IMR-90 (cell line): Measurements from ENCODE around the gene ACOT12. TPM values are rescaled to one million over a fixed set of nuclear protein-coding genes. Genes with fewer than 3 reads are reported as not detected.

Experiments used
- ATAC-seq: fragments of 200-7000 bp; cut with Tn5 transposase; 2 replicates; pipeline ENCODE4 v1.9.1; 2020; ENCODE audit warnings: low read depth, mild to moderate bottlenecking, moderate library complexity
- BruUV-seq: library from RNA; stranded (reverse); fragments of 400-500 nt; replicated peaks from 2 replicates; lab custom pipeline; 2021; lab: Mats Ljungman, UMichigan
- CTCF ChIA-PET: fragments of 300-600 bp; formaldehyde crosslinking; extraction: SDS; loops from one replicate; lab custom pipeline; 2021; ENCODE audit warnings: antibody characterized with exemption; lab: Yijun Ruan, JAX
- POLR2A ChIA-PET: fragments of 300-600 bp; sonication (Branson Sonifier 250); formaldehyde crosslinking; loops from one replicate; lab custom pipeline; 2022; ENCODE audit warnings: antibody characterized with exemption; ENCODE audit not compliant: unreplicated experiment; lab: Charles Lee
- DNase-seq: peaks from one replicate; pipeline ENCODE4 v3.0.0; 2013
- H2AFZ ChIP-seq: replicated peaks from 2 replicates; pipeline ENCODE3; 2013; ENCODE audit warnings: low read length, mild to moderate bottlenecking; ENCODE audit not compliant: poor library complexity
- H2AK5ac ChIP-seq: 2 replicates; pipeline ENCODE4 v1.6.1; 2013; ENCODE audit warnings: low read depth, low read length, inconsistent platforms
- H2AK9ac ChIP-seq: replicated peaks from 2 replicates; pipeline ENCODE3; 2013; ENCODE audit warnings: mild to moderate bottlenecking, low read depth, low read length, moderate library complexity; ENCODE audit not compliant: poor library complexity
- H2BK120ac ChIP-seq: 2 replicates; pipeline ENCODE4 v1.6.1; 2013; ENCODE audit warnings: low read depth, low read length, inconsistent platforms
- H2BK15ac ChIP-seq: 3 replicates; pipeline ENCODE4 v1.6.1; 2013; ENCODE audit warnings: low read depth, low read length, inconsistent platforms
- H2BK20ac ChIP-seq: 2 replicates; pipeline ENCODE4 v1.6.1; 2013; ENCODE audit warnings: low read depth, mild to moderate bottlenecking, inconsistent platforms, low read length, moderate library complexity
- H2BK5ac ChIP-seq: 2 replicates; pipeline ENCODE4 v1.6.1; 2013; ENCODE audit warnings: mild to moderate bottlenecking, low read depth, low read length, inconsistent platforms; ENCODE audit not compliant: poor library complexity, severe bottlenecking
- H3K14ac ChIP-seq: replicated peaks from 2 replicates; pipeline ENCODE4 v1.6.1; 2013; ENCODE audit warnings: low read depth, low read length, inconsistent platforms
- H3K18ac ChIP-seq: 2 replicates; pipeline ENCODE4 v1.6.1; 2013; ENCODE audit warnings: low read depth, low read length, control low read depth
- H3K23ac ChIP-seq: 2 replicates; pipeline ENCODE4 v1.6.1; 2013; ENCODE audit warnings: low read depth, low read length, inconsistent platforms
- H3K27ac ChIP-seq: 2 replicates; pipeline ENCODE4 v1.5.1; 2013; ENCODE audit warnings: mild to moderate bottlenecking, control low read depth, low read length; ENCODE audit not compliant: insufficient read depth
- H3K27me3 ChIP-seq: 2 replicates; pipeline ENCODE4 v1.6.1; 2013; ENCODE audit warnings: low read length; ENCODE audit not compliant: control insufficient read depth, insufficient read depth
- H3K36me3 ChIP-seq: 2 replicates; pipeline ENCODE4 v1.6.1; 2013; ENCODE audit warnings: low read length, mixed read lengths; ENCODE audit not compliant: control insufficient read depth, insufficient read depth
- H3K4ac ChIP-seq: 2 replicates; pipeline ENCODE4 v1.6.1; 2013; ENCODE audit warnings: low read depth, low read length, inconsistent platforms
- H3K4me1 ChIP-seq: 2 replicates; pipeline ENCODE4 v1.6.1; 2013; ENCODE audit warnings: low read length, mixed read lengths; ENCODE audit not compliant: control insufficient read depth, insufficient read depth
- H3K4me2 ChIP-seq: 2 replicates; pipeline ENCODE4 v1.6.1; 2013; ENCODE audit warnings: low read depth, mild to moderate bottlenecking, control low read depth, low read length, moderate library complexity
- H3K4me3 ChIP-seq: 2 replicates; pipeline ENCODE4 v1.5.1; 2013; ENCODE audit warnings: low read depth, mild to moderate bottlenecking, control low read depth, low read length, moderate library complexity; ENCODE audit not compliant: insufficient read depth
- H3K56ac ChIP-seq: 2 replicates; pipeline ENCODE4 v1.6.1; 2013; ENCODE audit warnings: low read length, inconsistent platforms; ENCODE audit not compliant: insufficient read depth; ENCODE audit errors: extremely low read depth
- H3K79me1 ChIP-seq, 2 experiments: 2 replicates each; pipeline ENCODE4 v1.6.1; 2013; ENCODE audit warnings: low read length in 2 of 2, inconsistent platforms in 1 of 2, low read depth in 1 of 2
- H3K9ac ChIP-seq: 2 replicates; pipeline ENCODE4 v1.6.1; 2013; ENCODE audit warnings: low read depth, low read length, control low read depth
- H3K9me1 ChIP-seq: 2 replicates; pipeline ENCODE4 v1.6.1; 2013; ENCODE audit warnings: low read length, inconsistent platforms; ENCODE audit not compliant: insufficient read depth
- H3K9me3 ChIP-seq: 2 replicates; pipeline ENCODE4 v1.6.1; 2013; ENCODE audit warnings: low read length; ENCODE audit not compliant: control insufficient read depth, insufficient read depth
- H4K20me1 ChIP-seq: 2 replicates; pipeline ENCODE4 v1.6.1; 2013; ENCODE audit warnings: low read length, inconsistent platforms; ENCODE audit not compliant: insufficient read depth
- H4K5ac ChIP-seq: 2 replicates; pipeline ENCODE4 v1.6.1; 2013; ENCODE audit warnings: mild to moderate bottlenecking, low read depth, low read length, control low read depth
- H4K8ac ChIP-seq, 2 experiments: 2 replicates each; pipeline ENCODE4 v1.6.1; 2013; ENCODE audit warnings: low read depth in 2 of 2, low read length in 2 of 2, control low read depth in 1 of 2, inconsistent platforms in 1 of 2
- H4K91ac ChIP-seq: 2 replicates; pipeline ENCODE4 v1.6.1; 2013; ENCODE audit warnings: low read depth, low read length, inconsistent platforms; ENCODE audit not compliant: insufficient read depth
- BHLHE40 ChIP-seq: fragments of 150-350 bp; IDR thresholded peaks from 2 replicates; pipeline ENCODE4 v1.6.1; 2016; ENCODE audit warnings: mild to moderate bottlenecking, low read depth, low read length
- CEBPB ChIP-seq: IDR thresholded peaks from 2 replicates; pipeline ENCODE4 v1.6.1; 2012; ENCODE audit warnings: low read depth, low read length, improper control_type of control experiment
- CHD1 ChIP-seq: IDR thresholded peaks from 2 replicates; pipeline ENCODE4 v1.6.1; 2012; ENCODE audit warnings: low read depth, low read length, improper control_type of control experiment
- CTCF ChIP-seq: conservative IDR thresholded peaks from 2 replicates; pipeline ENCODE4 v1.5.1; 2012; ENCODE audit warnings: mild to moderate bottlenecking, low read depth, low read length, improper control_type of control experiment
- MAFK ChIP-seq: IDR thresholded peaks from 2 replicates; pipeline ENCODE4 v1.6.1; 2012; ENCODE audit warnings: low read depth, low read length, improper control_type of control experiment
- MAZ ChIP-seq: IDR thresholded peaks from 2 replicates; pipeline ENCODE4 v1.6.1; 2012; ENCODE audit warnings: low read depth, mild to moderate bottlenecking, low read length, improper control_type of control experiment, moderate library complexity, borderline replicate concordance
- MXI1 ChIP-seq: IDR thresholded peaks from 2 replicates; pipeline ENCODE4 v1.6.1; 2012; ENCODE audit warnings: low read depth, mild to moderate bottlenecking, low read length, moderate library complexity, borderline replicate concordance
- NFE2L2 ChIP-seq: fragments of 150-350 bp; IDR thresholded peaks from 2 replicates; pipeline ENCODE4 v1.6.1; 2016; ENCODE audit warnings: low read depth, mild to moderate bottlenecking, low read length
- POLR2A ChIP-seq: IDR thresholded peaks from 2 replicates; pipeline ENCODE4 v1.6.1; 2012; ENCODE audit warnings: mild to moderate bottlenecking, low read depth, low read length
- RAD21 ChIP-seq: IDR thresholded peaks from 2 replicates; pipeline ENCODE4 v1.6.1; 2012; ENCODE audit warnings: low read length, improper control_type of control experiment
- RCOR1 ChIP-seq: IDR thresholded peaks from 2 replicates; pipeline ENCODE4 v1.6.1; 2012; ENCODE audit warnings: mild to moderate bottlenecking, low read length, improper control_type of control experiment; ENCODE audit not compliant: insufficient replicate concordance
- RFX5 ChIP-seq: IDR thresholded peaks from 2 replicates; pipeline ENCODE4 v1.8.0; 2012; ENCODE audit warnings: low read depth, mild to moderate bottlenecking, low read length, moderate library complexity
- USF2 ChIP-seq: fragments of 150-350 bp; IDR thresholded peaks from 2 replicates; pipeline ENCODE4 v1.6.1; 2017; ENCODE audit warnings: mild to moderate bottlenecking, antibody characterized with exemption, low read length, low read depth
- dilution Hi-C: fragments of 300-500 bp; cut with HindIII; formaldehyde crosslinking; loops from one replicate; pipeline ENCODE4 v1.14.3; 2018; ENCODE audit warnings: low sequenced_read_pairs; ENCODE audit not compliant: unreplicated experiment
- in situ Hi-C: fragments of 300-500 bp; cut with MboI; formaldehyde crosslinking; loops from 3 replicates; pipeline ENCODE4 v1.14.3; 2019; ENCODE audit warnings: low sequenced_read_pairs, inconsistent platforms, mixed read lengths
- intact Hi-C: fragments of 100-400 bp; cut with micrococcal nuclease; formaldehyde crosslinking; loops from 2 replicates; pipeline ENCODE4 v1.10.0; 2022
- polyA plus RNA-seq, 3 experiments: library from polyadenylated mRNA; depleted of rRNA; stranded (reverse); fragments of >200 nt; gene quantifications; 2 replicates each; pipeline ENCODE4 v1.2.3, GENCODE V29; 2012; ENCODE audit warnings: low replicate concordance in 1 of 3
- total RNA-seq: library from RNA; depleted of rRNA; stranded (reverse); fragments of >200 nt; gene quantifications from 2 replicates; pipeline ENCODE4 v1.2.3, GENCODE V29; 2012

The ACOT12 gene
- total and polyA plus RNA-seq, 2 of the 4 experiments (the other 2 are of a cell fraction): not detected

GRCh38 chr5:81305785-81306184, 88.1 kb downstream of the ACOT12 start:
- in situ Hi-C loops: no loop called here
- Histone ChIP-seq H2BK20ac (no peak overlapping the region), H2AK5ac (no peak overlapping the region), H3K14ac (no peak overlapping the region), H4K20me1 (no peaks in the 10 kb centered on the region), H3K36me3 (peaks cover 7% of the 10 kb centered on the region), H2AK9ac (no peak overlapping the region), H3K4me2 (no peak overlapping the region), H4K5ac (no peak overlapping the region), H2BK5ac (no peak overlapping the region), H3K4me1 (peaks cover 2% of the 10 kb centered on the region; the same call in 1 of the 2 replicates), H3K4me3 (no peak overlapping the region), H4K8ac (no peak overlapping the region), H2BK120ac (no peak overlapping the region), H3K27ac (no peak overlapping the region), H2BK15ac (no peak overlapping the region), H3K4ac (no peak overlapping the region), H3K18ac (no peak overlapping the region), H3K9me3 (no peaks in the 10 kb centered on the region), H3K23ac (no peak overlapping the region), H3K79me1 (peaks cover 18 to 46% of the 10 kb centered on the region in 2 experiments), H3K27me3 (no peaks in the 10 kb centered on the region), H3K9me1 (peaks cover 3% of the 10 kb centered on the region; the same call in 1 of the 2 replicates), H3K9ac (no peak overlapping the region), H3K56ac (no peak overlapping the region), H2AFZ (no peak overlapping the region), H4K91ac (no peak overlapping the region)
- BruUV-seq: no TSS peak
- ChIA-PET CTCF (no interaction called here), POLR2A (no interaction called here)
- DNase-seq: no peak
- dilution Hi-C loops: no loop called here
- intact Hi-C loops: loop anchor here (10.0 kb wide), 1 partner anchor 449 kb away; the partner anchor contains the start of gene SSBP2
- ATAC-seq: no peak
- TF ChIP-seq USF2 (no peak), NFE2L2 (no peak), RAD21 (no peak), POLR2A (no peak), CHD1 (no peak), BHLHE40 (no peak), MXI1 (no peak), MAFK (no peak), RFX5 (no peak), CTCF (no peak), MAZ (no peak), RCOR1 (no peak), CEBPB (no peak)
